Measurements from ENCODE around the gene CCDC18.

GRCh38 chr1:93164816-93165215 is 15.7 kb upstream of the CCDC18 start:
- TF ChIP-seq CTCF (IDR thresholded peaks at IDR 0.05) = no peak
- no peak for TF ChIP-seq ZFX (IDR thresholded peaks at IDR 0.05; ENCODE audit: borderline replicate concordance)
